Measurements from ENCODE around the gene BABAM1.

DNA sequence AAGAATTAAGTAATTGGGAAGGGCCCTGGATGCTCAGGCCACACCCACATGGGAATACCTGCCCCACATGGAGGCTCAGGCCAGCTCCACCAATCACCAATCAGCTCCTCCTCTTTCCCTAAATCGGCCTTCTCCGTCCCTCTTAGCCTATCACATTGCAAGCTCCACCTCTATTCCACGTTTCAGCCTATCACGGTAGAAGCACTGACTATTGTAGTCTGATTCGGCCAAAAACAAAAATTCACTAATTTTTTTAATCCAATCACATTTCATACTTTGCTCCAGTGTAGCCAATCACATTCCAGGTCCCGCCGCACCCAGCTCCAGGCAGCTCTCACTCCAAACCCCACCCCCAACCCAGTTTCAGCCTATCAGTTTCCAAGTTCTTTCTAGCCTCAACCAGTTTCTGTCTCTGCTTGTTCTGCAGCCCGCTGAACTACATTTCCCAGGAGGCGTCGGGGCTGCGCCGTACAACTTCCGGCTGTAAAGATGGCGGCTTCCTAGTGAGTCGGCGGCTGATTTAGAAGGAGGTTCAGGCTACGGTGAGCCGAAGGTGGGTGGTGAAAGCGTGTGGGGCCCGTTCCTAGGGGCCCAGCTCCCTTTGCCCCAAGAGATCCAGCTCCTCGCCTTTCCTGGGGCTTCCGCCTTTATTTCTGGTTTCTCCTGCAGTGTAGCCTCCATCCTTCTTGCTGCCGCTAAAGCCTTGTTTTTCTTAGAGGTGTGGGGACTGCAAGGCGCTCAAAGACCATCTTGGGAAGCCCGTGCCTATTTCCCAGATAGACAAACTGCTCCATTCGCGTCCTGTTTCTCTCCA lies at the start of gene BABAM1:
- TF ChIP-seq, protein P1, sequence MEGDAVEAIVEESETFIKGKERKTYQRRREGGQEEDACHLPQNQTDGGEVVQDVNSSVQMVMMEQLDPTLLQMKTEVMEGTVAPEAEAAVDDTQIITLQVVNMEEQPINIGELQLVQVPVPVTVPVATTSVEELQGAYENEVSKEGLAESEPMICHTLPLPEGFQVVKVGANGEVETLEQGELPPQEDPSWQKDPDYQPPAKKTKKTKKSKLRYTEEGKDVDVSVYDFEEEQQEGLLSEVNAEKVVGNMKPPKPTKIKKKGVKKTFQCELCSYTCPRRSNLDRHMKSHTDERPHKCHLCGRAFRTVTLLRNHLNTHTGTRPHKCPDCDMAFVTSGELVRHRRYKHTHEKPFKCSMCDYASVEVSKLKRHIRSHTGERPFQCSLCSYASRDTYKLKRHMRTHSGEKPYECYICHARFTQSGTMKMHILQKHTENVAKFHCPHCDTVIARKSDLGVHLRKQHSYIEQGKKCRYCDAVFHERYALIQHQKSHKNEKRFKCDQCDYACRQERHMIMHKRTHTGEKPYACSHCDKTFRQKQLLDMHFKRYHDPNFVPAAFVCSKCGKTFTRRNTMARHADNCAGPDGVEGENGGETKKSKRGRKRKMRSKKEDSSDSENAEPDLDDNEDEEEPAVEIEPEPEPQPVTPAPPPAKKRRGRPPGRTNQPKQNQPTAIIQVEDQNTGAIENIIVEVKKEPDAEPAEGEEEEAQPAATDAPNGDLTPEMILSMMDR (IDR thresholded peaks at IDR 0.05) = no peak
- TF ChIP-seq POLR2A (IDR thresholded peaks at IDR 0.05) = no peak
- TF ChIP-seq EP300 (IDR thresholded peaks at IDR 0.05) = no peak
- peak in 1 of 3 donors; percentile 54 for TF ChIP-seq POLR2AphosphoS5 (IDR thresholded peaks at IDR 0.05)

All from suprapubic skin (tissue), 4 donors.